Left renal pelvis (tissue), 4 donors: Measurements from ENCODE around the gene VN1R5. TPM values are rescaled to one million over a fixed set of nuclear protein-coding genes. Genes with fewer than 3 reads are reported as not detected.
"Not testable (repeated sequence)": the region's sequence is repeated elsewhere in the genome, so short reads cannot be mapped to it uniquely, and the experiment has no call there.

Experiments
- DNase-seq, 4 donors: peaks; one replicate each; pipeline ENCODE4 v3.0.0-alpha.2; 2013; ENCODE audit warnings: low read depth in 4 of 4, low spot score in 3 of 4
- polyA plus RNA-seq, 4 donors: library from polyadenylated mRNA; unstranded; fragments of 120-200 nt; gene quantifications; one replicate each; pipeline ENCODE4 v1.2.1, GENCODE V29; 2013; ENCODE audit not compliant: insufficient read length in 4 of 4

Gene VN1R5
- polyA plus RNA-seq, 4 donors: 0.15 TPM; not detected in 3

DNA sequence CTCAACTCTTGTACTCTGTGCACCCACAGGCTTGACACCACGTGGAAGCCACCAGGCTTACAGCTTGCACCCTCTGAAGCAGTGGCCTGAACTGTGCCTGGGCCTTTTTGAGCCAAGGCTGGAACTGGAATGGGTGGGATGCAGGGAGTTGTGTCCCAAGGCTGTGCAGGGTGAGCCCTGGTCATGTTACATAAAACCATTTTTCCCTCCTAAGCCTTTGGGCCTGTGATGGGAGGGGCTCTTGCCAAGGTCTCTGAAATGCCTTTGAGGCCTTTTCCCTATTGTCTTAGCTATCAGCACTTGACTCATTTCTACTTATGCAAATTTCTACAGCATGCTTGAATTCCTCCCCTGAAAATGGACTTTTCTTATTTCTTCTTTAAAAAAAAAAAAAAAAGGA is 14.1 kb downstream of the VN1R5 start:
- no peak for DNase-seq

DNA sequence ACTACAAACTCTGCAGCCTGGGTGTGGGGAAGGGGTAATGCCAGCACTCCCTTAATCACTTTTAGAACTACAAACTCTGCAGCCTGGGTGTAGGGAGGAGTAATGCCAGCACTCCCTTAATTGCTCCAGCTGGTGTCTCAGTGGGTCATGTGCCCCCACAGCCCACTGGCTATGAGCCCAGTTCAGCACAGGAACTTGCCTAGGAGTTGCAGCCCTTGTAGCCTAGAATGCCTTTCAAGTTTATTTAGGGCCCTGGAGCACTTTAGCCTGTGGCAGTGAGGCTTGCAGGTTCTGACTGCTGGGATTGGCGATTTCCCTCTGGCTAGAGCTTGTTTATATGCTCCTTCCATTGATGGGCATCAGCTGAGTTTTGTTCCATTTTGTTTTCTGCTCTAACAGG is 17.1 kb downstream of the VN1R5 start:
- DNase-seq: no peak

DNA sequence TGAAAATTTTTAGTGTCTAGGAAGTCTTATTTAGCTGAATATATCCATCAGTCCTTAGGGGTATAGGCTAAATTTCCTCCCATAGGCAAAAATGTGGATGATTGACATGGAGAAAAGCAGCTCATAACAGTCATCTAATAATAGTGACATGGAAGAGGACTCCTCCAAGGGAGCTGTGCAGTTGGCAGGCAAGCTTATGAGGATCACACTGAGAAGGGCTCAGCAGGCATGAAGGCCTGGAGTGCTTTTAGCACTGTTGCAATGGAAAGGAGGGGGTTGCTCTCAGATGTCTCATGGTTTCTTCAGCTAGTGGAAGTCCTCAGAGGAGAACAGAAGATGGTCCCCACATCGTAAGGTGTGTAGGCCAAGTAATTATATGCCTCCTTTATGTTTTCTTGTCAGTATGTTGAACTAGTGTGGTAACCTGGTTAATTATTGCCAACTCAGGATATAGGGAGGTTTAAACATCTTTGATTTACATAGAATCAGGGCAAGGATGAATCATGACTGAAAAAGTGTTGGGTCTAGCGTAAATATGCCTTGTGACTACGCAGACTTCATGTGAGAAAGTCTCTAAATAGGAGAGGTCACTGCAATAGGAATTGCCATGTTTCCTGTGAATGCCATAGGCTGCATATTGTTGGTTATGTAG is 18.9 kb downstream of the VN1R5 start:
- DNase-seq: no peak

DNA sequence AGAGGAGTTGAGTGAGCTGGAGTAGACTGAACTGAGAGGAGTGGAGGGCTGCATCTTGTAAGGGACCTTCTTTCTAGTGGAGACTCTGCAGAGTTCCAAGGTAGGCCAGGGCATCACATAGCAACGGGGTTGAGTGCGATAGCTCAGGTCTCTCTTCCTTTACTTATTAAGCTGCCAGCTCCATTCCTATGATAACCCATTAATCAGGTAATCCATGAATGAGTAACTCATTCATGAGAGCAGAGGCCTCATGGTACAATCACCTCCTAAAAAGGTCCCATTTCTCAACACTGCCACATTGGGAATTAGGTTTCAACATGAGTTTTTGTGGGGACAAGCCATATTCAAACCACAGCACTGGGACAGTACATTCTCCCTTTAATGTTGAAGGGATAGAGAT is 21.3 kb downstream of the VN1R5 start:
- DNase-seq: no peak

DNA sequence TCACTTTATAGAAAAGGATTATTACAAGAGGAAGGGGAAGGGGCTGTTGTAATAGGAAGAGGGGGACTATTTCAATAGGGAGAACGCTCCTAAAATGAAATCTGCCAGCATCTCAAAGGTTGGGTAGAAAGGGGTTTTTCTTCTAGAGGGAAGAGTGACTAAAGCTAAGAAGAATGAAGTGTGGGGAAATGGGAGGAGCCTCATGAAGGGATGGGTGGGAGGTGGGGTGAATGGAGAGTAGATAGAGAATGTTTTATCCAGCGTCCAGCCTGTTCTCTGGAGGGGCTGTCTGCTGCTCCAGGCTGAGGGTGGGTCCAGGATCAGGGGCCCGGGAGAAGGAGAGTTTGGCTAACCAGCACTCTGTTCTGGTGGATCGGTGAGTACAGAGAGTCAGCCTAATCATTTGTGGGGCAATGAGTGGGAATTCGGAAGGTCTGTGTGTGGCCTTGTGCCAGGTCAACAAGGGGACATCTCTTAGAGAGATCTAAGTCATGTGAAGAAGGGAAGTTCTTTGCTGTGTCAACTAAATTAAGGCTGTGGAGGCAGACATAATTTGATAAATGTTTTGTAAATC is 25.2 kb downstream of the VN1R5 start:
- no peak for DNase-seq

DNA sequence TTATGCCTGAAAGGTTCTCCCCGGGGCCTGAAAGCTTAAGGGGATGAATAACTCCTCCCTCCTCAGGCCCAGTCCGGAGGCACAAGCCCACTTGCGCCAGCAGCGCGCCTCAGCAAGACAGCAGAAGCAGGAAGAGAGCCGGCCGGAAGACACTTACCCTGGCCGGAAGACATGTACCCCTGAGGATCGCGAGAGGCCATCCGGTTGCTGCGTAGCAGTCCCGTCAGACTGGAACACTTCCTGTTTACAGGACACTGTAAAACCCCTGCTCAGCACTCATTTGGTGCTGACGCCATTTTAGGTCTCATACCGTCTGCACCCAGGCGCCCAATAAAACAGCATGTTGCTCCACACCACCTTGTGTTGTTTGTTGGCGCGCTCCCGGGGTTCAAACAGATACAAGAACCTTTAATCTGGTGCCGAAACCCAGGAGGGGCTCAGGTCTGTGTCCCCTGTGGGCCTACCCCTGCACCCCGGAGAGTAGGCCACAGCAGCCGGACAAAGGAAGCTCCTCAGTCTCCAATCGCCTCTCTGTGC is 30.3 kb downstream of the VN1R5 start:
- DNase-seq: no peak

DNA sequence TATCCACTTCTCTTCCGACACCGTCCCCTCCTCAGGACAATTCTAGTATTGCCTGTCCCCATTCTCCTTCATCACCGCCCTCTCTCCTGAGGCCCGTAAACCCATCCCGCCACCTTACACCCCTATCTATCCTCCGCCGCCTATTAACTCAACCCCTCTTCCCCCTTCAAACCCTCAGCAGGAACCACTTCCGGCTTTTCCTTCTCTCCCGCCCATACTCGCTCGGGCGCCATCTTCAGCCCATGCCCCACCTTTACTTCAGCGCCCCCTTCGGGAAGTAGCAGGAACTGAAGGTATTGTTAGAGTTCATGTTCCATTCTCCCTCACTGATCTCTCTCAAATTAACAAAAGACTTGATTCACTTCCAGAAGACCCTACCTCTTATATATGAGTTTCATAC is 31.6 kb downstream of the VN1R5 start:
- DNase-seq: no peak

DNA sequence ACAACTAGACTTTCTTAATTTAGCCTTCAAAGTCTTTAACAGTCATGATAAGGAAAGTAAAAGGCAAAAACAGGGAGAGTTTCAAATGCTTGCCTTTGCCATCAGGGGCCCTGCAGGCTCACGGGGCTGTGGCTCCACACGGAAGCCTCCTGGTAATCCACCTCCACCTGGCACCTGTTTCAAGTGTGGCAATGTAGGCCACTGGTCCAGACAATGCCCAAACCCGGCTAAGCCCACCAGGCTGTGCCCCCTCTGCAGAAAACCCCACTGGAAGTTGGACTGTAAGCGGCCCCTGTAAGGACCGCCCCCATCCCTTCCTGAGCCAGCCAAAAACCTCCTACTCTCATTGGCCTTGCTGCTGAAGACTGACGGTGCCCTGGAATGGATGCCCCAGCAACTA is 32.5 kb downstream of the VN1R5 start:
- DNase-seq: no peak

DNA sequence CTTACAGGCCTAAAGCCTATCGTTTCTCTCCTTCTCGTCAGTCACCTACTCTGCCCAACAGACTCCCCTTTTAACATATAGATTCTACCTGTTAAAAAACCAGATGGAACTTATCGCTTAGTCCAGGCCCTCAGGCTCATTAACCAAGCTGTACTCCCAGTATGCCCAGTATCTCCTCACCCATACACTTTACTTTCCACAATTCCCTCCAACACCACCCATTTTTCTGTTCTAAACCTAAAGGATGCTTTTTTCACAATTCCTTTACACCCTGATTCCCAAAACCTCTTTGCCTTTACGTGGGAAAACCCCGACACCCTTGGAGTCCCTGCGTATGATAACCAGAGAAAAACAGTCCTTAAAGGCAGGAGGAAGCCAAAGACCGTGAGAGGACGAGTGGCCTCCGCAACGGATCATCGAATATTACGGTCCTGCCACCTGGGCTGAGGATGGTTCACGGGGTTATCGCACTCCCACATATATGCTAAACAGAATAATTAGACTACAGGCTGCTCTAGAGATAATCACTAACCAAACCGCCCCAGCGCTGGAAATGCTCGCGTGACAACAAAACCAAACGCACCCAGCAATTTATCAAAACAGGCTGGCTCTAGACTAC is 33.5 kb downstream of the VN1R5 start:
- DNase-seq: not testable (repeated sequence)

DNA sequence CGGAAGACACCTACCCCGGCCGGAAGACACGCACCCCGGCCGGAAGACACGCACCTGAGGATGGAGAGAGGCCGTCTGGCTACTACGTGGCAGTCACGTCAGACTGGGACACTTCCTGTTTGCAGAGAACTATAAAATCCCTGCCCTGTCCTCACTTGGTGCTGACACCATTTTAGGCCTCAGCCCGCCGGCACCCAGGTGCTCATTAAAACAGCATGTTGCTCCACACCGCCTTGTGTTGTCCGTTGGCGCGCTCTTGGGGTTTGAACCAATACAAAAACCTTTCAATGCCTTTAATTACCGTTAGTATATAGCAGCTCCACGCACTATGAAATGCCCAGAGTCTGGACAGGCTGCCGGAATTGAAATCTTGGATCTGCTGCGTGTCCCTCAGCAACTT is 34.7 kb downstream of the VN1R5 start:
- DNase-seq: no peak

DNA sequence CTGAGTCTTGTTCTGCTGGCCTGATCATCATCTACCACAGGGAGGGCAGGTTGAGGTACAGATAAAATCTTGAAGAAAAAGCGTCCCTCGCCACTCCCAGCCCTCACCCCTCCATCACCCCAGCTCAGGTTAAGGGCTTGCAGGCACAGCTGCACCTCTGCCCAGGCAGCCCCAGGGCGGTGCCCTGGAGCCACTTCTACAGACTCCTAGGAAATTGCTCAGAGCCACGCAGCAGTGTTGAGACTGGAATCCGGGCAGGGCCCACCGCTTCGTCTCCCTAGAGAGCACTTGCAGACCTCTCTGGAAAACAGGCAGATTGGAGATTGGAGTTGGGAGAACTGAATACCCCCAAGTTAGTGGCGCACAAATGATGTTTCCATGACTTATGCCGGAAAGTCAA is 35.3 kb downstream of the VN1R5 start:
- no peak for DNase-seq

DNA sequence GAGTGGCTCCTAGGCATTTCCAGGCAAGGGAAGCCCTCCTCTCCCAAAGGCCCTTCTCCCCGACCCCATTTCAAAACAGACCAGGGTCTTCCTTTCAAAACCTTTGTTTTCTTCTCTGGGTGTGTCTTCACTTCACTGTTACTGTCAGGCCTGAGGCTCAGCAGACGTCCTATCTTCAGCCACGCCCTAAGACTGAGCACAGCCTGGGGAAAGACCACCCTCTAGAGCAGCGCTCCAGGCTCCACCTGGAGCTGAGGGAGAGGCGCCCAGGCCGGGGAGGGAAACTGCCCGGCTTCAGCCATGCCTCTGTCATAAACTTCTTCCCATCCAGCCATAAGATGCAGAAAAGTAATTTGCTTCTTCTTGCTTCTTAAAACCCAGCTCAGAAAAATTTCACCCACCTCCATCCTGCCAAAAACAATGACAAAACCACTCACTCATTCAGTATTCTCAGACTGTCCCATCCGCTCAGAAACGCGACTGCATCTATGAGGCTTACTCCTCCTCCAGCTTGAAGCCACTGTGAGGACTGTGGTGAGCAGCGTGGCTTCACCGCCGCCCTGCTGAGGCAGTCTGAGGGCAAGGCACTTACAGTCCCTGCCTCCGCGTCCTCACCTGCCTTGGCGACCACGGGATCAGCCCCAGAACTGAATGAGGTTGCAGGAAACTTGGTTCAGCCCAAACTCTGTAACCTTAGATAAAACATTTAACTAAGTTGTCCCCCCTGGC is 36.1 kb downstream of the VN1R5 start:
- DNase-seq: no peak

DNA sequence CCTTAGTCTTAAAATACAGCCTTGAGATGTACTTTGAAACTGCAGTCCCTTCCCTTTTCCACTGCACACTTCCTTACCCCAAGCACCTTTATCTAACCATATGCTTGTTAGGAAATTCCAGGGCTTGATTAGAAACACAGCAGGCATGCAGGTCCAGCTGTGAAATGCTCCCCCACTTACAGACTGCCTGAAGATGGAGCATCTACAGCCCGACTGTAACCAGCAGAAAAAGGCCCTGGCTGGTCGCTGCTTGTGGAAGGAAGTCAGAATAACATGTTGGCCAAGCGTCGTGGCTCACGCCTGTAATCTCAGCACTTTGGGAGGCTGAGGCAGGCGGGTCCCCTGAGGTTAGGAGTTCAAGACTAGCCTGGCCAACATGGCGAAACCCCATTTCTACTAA is 37.2 kb downstream of the VN1R5 start:
- no peak for DNase-seq

DNA sequence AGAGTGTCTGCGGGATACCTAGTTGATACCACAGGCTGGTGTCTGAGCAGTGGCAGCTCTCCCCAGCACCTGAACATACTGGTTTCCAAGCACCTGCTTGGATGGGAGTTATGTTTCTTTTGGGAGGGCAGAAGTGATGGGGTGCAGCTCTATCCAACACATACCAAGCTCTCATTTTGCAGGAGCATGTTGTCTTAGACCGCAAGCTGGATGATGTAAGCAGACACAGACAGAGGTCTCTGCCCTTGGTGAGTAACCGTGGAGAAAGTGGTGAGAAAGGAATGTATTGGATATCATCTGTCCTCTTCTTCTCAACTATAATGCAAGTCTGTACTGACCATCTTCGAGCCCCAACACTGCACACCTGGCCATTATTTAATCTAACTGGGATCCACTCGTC is 38.4 kb downstream of the VN1R5 start:
- DNase-seq: no peak

DNA sequence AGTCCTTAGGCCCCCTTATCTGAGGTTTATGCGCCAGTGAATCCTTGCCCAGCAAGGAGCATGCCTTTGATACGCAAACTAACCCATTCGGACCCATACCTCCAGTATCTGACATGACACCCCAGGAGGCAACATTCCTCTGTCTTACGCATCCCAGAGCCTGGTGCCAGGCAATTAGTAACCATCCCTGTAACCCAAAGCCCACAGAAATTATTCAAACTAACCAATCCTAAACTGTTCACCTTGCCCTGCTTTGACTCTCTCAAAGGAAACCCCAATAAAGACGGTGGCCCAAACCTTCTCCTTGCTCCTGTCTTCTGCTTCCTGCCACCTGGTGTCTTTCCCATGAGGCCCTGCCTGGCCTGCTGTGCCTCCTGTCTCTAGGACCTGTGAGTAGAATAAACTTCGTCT is 39.4 kb downstream of the VN1R5 start:
- DNase-seq: no peak

DNA sequence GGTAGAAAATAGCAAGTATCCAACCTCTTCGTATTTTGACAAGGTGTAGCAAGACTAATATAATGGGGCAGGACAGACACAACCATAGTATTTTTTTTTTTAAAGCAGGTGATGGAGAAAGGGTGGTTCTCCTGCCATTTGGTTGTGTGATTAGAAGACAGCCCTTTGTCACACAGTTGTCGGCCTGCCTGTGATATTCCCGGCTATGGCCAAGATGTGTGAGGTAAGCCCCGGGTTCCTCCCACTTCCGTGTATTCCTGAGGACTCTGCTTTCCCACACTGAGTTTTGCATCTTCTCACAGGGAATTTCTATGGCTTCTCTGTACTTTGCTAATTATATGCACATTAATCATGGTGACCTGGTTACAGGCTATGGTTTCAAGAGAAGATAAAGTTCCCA is 39.9 kb downstream of the VN1R5 start:
- DNase-seq: no peak

DNA sequence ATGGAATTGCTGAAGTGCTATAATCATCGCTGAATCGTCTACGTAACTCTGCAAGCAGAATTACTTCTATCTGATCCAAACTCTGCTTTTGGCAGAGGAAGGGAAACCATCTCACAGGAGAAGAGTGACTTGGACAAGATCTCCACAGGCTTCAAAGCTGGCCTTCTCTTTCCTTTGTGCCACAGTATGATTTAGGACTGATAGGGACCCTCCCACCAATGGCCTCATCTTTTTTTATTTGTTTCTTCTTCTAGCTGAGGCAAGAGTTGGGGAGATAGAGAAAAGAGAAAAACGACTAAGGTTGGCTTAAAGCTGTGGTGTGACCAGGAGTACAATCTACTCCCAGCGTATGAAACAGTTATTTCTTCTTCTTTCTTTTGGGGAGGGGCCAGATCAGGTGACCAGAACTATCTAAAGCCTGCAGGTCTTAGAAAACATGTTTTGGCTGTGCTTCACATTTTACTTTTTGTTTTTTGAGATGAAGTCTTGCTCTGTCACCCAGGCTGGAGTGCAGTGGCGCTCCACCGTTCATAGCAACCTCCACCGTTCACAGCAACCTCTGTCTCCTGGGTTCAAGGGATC is 40.8 kb downstream of the VN1R5 start:
- no peak for DNase-seq

DNA sequence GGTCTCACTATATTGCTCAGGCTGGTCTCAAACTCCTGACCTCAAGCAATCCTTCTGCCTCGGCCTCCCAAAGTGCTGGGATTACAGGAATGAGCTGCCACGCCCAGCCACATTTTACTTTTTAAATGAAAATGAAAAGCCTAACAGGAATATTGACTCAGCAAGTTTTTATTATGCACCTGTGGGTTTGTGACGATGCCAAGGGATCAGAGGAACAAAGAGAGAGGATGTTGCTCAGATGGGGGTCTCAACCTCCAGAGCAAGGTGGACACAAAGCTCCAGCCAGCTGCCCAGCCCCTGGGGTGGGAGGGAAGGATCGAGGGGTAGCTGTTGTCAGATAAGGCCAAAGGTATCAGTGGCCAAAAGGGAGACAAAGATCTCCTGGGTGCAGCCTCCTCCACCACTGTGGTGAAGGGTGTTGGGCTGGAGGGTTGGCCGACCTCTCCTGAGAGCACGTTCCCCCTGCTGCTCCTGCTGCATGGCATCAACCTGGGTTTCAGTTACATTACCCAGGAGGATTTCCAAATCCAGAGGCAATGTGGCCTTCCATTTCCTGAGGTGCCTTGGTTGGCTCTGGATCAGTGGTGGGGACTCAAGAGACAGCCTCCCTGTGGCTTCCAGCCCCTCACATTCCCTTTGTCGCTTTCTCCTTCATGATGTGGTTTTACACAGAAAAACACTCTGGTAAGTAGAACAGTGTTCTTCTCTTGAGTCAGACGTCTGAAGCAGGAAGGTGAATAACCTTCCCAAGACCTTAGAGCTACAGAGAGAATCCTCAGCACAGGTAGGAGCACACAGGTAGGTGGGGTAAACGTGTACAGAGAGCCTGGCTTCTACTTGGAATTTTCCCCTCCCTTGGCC is 41.6 kb downstream of the VN1R5 start:
- no peak for DNase-seq

DNA sequence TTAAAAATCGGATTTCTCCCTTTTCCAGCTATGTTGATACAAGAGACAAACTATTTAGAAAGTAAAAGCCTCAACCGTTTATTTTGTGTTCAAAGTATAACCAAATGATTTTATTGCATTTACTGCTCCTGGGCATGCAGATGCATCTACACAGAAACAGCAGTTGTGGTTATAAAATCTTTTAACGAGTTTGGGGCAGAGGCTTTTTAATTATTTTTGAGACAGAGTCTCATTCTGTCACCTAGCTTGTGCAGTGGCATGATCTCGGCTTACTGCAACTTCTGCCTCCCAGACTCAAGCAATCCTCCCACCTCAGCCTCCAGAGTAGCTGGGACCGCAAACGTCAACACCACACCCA is 42.2 kb downstream of the VN1R5 start:
- no peak for DNase-seq

DNA sequence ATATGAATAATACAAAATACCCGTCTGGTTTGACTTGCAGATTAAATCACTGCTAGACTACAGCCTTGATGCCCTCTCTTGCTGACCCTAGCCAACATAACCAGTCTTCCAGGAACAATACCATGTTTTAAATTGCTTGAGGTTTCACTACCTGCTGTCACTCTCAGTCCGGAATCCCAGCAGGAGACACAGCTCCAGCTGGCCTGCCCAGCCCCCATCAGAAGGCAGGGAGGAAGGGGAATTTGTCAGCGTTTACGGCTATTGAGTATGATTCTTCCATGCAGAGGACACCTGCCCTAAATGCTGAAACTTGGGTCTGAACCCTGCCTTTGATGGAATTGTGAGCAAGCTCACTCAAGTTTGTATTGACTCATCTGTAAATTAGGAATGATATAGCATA is 42.8 kb downstream of the VN1R5 start:
- DNase-seq: no peak
